H9 (cell line): ENCODE measurements around the gene LUZP2. TPM values are rescaled to one million over a fixed set of nuclear protein-coding genes. Genes with fewer than 3 reads are reported as not detected.

Experiments used
- DNase-seq: peaks from one replicate; pipeline ENCODE4 v3.0.0-alpha.2; 2017
- H2AFZ ChIP-seq: one replicate; pipeline ENCODE4 v1.6.1; 2013; ENCODE audit warnings: mild to moderate bottlenecking, low read length, control low read depth, moderate library complexity
- H2AK5ac ChIP-seq: 2 replicates; pipeline ENCODE4 v1.6.1; 2013; ENCODE audit warnings: low read length, control low read depth, mixed read lengths; ENCODE audit not compliant: insufficient read length
- H2BK120ac ChIP-seq: one replicate; pipeline ENCODE4 v1.6.1; 2013; ENCODE audit warnings: low read depth, mild to moderate bottlenecking, low read length, control low read depth, inconsistent platforms; ENCODE audit not compliant: poor library complexity, severe bottlenecking
- H2BK12ac ChIP-seq: 2 replicates; pipeline ENCODE4 v1.6.1; 2013; ENCODE audit warnings: low read length, control low read depth, mixed read lengths, low read depth; ENCODE audit not compliant: insufficient read length
- H2BK15ac ChIP-seq: 2 replicates; pipeline ENCODE4 v1.6.1; 2013; ENCODE audit warnings: low read depth, low read length, control low read depth
- H2BK20ac ChIP-seq: one replicate; pipeline ENCODE4 v1.6.1; 2013; ENCODE audit warnings: low read depth, mild to moderate bottlenecking, low read length, control low read depth, inconsistent platforms; ENCODE audit not compliant: poor library complexity, severe bottlenecking
- H2BK5ac ChIP-seq: 2 replicates; pipeline ENCODE4 v1.6.1; 2013; ENCODE audit warnings: low read length, control low read depth, mixed read lengths; ENCODE audit not compliant: insufficient read length
- H3K14ac ChIP-seq: 2 replicates; pipeline ENCODE4 v1.6.1; 2013; ENCODE audit warnings: low read length, control low read depth; ENCODE audit not compliant: insufficient read depth
- H3K18ac ChIP-seq: 2 replicates; pipeline ENCODE4 v1.6.1; 2013; ENCODE audit warnings: low read depth, mild to moderate bottlenecking, mixed read lengths, low read length, control low read depth; ENCODE audit not compliant: insufficient read length
- H3K23ac ChIP-seq: 2 replicates; pipeline ENCODE4 v1.6.1; 2013; ENCODE audit warnings: low read length, control low read depth, mixed read lengths, low read depth; ENCODE audit not compliant: insufficient read length
- H3K23me2 ChIP-seq: 2 replicates; pipeline ENCODE4 v1.6.1; 2013; ENCODE audit warnings: low read depth, mild to moderate bottlenecking, mixed read lengths, low read length, control low read depth; ENCODE audit not compliant: insufficient read length, poor library complexity, severe bottlenecking
- H3K27ac ChIP-seq: 2 replicates; pipeline ENCODE4 v1.5.1; 2013; ENCODE audit warnings: low read length, control low read depth, mixed read lengths, low read depth; ENCODE audit not compliant: insufficient read length
- H3K27me3 ChIP-seq: 2 replicates; pipeline ENCODE4 v1.6.1; 2013; ENCODE audit warnings: low read length, control low read depth, inconsistent platforms; ENCODE audit not compliant: insufficient read depth
- H3K4ac ChIP-seq: 2 replicates; pipeline ENCODE4 v1.6.1; 2013; ENCODE audit warnings: low read depth, mild to moderate bottlenecking, control low read depth, inconsistent platforms, low read length, moderate library complexity
- H3K4me1 ChIP-seq: 2 replicates; pipeline ENCODE4 v1.6.1; 2013; ENCODE audit warnings: low read length, control low read depth, inconsistent platforms; ENCODE audit not compliant: insufficient read depth
- H3K4me2 ChIP-seq: 2 replicates; pipeline ENCODE4 v1.6.1; 2013; ENCODE audit warnings: low read length, control low read depth, mixed read lengths; ENCODE audit not compliant: insufficient read length, insufficient read depth
- H3K56ac ChIP-seq: 2 replicates; pipeline ENCODE4 v1.6.1; 2013; ENCODE audit warnings: low read depth, mild to moderate bottlenecking, mixed read lengths, low read length, control low read depth; ENCODE audit not compliant: insufficient read length
- H3K79me1 ChIP-seq: 2 replicates; pipeline ENCODE4 v1.6.1; 2013; ENCODE audit warnings: low read depth, mild to moderate bottlenecking, moderate library complexity, low read length, control low read depth, inconsistent platforms; ENCODE audit not compliant: insufficient read depth, poor library complexity, severe bottlenecking
- H3K79me2 ChIP-seq: 2 replicates; pipeline ENCODE4 v1.6.1; 2013; ENCODE audit warnings: low read length, control low read depth, inconsistent platforms; ENCODE audit not compliant: insufficient read depth
- H3K9ac ChIP-seq: 2 replicates; pipeline ENCODE4 v1.6.1; 2013; ENCODE audit warnings: low read length, control low read depth, mixed read lengths; ENCODE audit not compliant: insufficient read length; ENCODE audit errors: extremely low read depth
- H3K9me3 ChIP-seq: one replicate; pipeline ENCODE4 v1.6.1; 2013; ENCODE audit warnings: low read depth, low read length, inconsistent platforms; ENCODE audit not compliant: control insufficient read depth
- H3T11ph ChIP-seq: one replicate; pipeline ENCODE4 v1.6.1; 2013; ENCODE audit warnings: mild to moderate bottlenecking, low read length, control low read depth, inconsistent platforms
- H4K20me1 ChIP-seq: one replicate; pipeline ENCODE4 v1.6.1; 2013; ENCODE audit not compliant: control insufficient read depth, insufficient read length, insufficient read depth
- H4K5ac ChIP-seq: 2 replicates; pipeline ENCODE4 v1.6.1; 2013; ENCODE audit warnings: low read depth, mild to moderate bottlenecking, mixed read lengths, low read length, control low read depth; ENCODE audit not compliant: insufficient read length
- H4K8ac ChIP-seq: replicated peaks from 2 replicates; pipeline ENCODE4 v1.6.1; 2013; ENCODE audit warnings: low read length, control low read depth, mixed read lengths, low read depth; ENCODE audit not compliant: insufficient read length
- H4K91ac ChIP-seq: 2 replicates; pipeline ENCODE4 v1.6.1; 2013; ENCODE audit warnings: low read depth, mild to moderate bottlenecking, moderate library complexity, mixed read lengths, low read length, control low read depth; ENCODE audit not compliant: insufficient read length
- H3K27ac Mint-ChIP-seq, 3 experiments: 2 replicates in 2 of 3; 3 replicates in 1 of 3; pipeline ENCODE4 v1.8.0; 2020 to 2021; ENCODE audit warnings: mixed read lengths in 3 of 3, mild to moderate bottlenecking in 1 of 3, moderate library complexity in 1 of 3
- H3K27me3 Mint-ChIP-seq: 2 replicates; pipeline ENCODE4 v1.8.0; 2021; ENCODE audit warnings: low read depth, mild to moderate bottlenecking, moderate library complexity, mixed read lengths
- H3K36me3 Mint-ChIP-seq, 3 experiments: 2 replicates in 2 of 3; 3 replicates in 1 of 3; pipeline ENCODE4 v1.8.0; 2020 to 2021; ENCODE audit warnings: low read depth in 3 of 3, mixed read lengths in 3 of 3; ENCODE audit not compliant: insufficient read depth in 1 of 3
- H3K4me1 Mint-ChIP-seq, 2 experiments: 2 replicates each; pipeline ENCODE4 v1.8.0; 2020; ENCODE audit warnings: mixed read lengths in 2 of 2
- H3K4me3 Mint-ChIP-seq, 2 experiments: 2 replicates in 1 of 2; 3 replicates in 1 of 2; pipeline ENCODE4 v1.8.0; 2020 to 2021; ENCODE audit warnings: mild to moderate bottlenecking in 2 of 2, mixed read lengths in 2 of 2, moderate library complexity in 1 of 2
- H3K9me3 Mint-ChIP-seq, 2 experiments: 2 replicates in 1 of 2; 3 replicates in 1 of 2; pipeline ENCODE4 v1.8.0; 2020; ENCODE audit warnings: mild to moderate bottlenecking in 2 of 2, mixed read lengths in 2 of 2, moderate library complexity in 1 of 2
- WGBS: extraction: QIAGEN DNeasy Blood & Tissue Kit; methylation state at CpG from one replicate; pipeline ENCODE4 v1.1.7; 2013; ENCODE audit warnings: missing lambda C conversion rate, low lambda C conversion rate, mixed read lengths; ENCODE audit not compliant: insufficient read length; ENCODE audit errors: extremely low coverage; 5-methylcytosine and 5-hydroxymethylcytosine counted together
- total RNA-seq: library from RNA; stranded (reverse); gene quantifications from 2 replicates; pipeline ENCODE4 v1.2.1, GENCODE V29; 2021
- TF ChIP-seq, protein P1 (sequence below): fragments of 200-600 bp; sonication (generic); conservative IDR thresholded peaks from 3 replicates; pipeline ENCODE4 v1.8.0; 2021; ENCODE audit warnings: antibody characterized with exemption, mild to moderate bottlenecking

LUZP2 gene
- total RNA-seq, 1 experiment from 2014 or later: 25.4 TPM

DNA sequence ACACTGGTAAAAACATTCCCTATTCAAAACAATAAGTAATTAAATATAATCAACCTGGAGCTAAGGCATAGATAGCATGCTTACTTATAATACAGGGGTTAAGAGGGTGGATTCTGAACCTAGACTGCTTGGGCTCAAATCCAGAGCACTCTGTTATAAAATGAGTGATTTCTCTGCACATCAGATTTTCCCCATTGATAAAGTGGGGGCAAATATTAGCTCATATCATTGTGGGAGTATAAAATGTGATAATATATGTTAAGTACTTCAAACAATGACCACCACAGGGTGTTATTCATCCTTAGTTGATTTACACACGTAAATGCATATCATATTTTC is 139.4 kb downstream of the LUZP2 start:
- no peak for DNase-seq
- H3K79me2 ChIP-seq: no peaks in the 10 kb centered on the region
- no CpG with 5 or more reads among the region's 1 CpG for WGBS
- no peak overlapping the region for H3T11ph ChIP-seq
- H3K18ac ChIP-seq: no peak overlapping the region
- no peak overlapping the region for H2BK12ac ChIP-seq
- H2AFZ ChIP-seq: no peak overlapping the region
- H2BK120ac ChIP-seq: no peak overlapping the region
- H3K4me2 ChIP-seq: no peak overlapping the region
- no peaks in the 10 kb centered on the region for H3K27me3 Mint-ChIP-seq
- no peak overlapping the region for H2BK5ac ChIP-seq
- TF ChIP-seq, protein P1, sequence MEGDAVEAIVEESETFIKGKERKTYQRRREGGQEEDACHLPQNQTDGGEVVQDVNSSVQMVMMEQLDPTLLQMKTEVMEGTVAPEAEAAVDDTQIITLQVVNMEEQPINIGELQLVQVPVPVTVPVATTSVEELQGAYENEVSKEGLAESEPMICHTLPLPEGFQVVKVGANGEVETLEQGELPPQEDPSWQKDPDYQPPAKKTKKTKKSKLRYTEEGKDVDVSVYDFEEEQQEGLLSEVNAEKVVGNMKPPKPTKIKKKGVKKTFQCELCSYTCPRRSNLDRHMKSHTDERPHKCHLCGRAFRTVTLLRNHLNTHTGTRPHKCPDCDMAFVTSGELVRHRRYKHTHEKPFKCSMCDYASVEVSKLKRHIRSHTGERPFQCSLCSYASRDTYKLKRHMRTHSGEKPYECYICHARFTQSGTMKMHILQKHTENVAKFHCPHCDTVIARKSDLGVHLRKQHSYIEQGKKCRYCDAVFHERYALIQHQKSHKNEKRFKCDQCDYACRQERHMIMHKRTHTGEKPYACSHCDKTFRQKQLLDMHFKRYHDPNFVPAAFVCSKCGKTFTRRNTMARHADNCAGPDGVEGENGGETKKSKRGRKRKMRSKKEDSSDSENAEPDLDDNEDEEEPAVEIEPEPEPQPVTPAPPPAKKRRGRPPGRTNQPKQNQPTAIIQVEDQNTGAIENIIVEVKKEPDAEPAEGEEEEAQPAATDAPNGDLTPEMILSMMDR: no peak
- H2AK5ac ChIP-seq: no peak overlapping the region
- no peak overlapping the region for H3K4ac ChIP-seq
- H3K4me1 ChIP-seq: no peaks in the 10 kb centered on the region; the same call in 1 of the 2 replicates
- no peak overlapping the region for H4K5ac ChIP-seq
- no peaks in the 10 kb centered on the region for H3K79me1 ChIP-seq
- H3K56ac ChIP-seq: no peak overlapping the region
- no peak overlapping the region for H2BK20ac ChIP-seq
- H2BK15ac ChIP-seq: no peak overlapping the region
- no peak overlapping the region for H3K9ac ChIP-seq
- H4K91ac ChIP-seq: no peak overlapping the region
- no peak overlapping the region for H3K14ac ChIP-seq
- no peaks in the 10 kb centered on the region for H3K23me2 ChIP-seq
- H3K4me1 Mint-ChIP-seq: peaks cover 11 to 24% of the 10 kb centered on the region in 2 experiments
- no peaks in the 10 kb centered on the region for H4K20me1 ChIP-seq
- no peak overlapping the region for H3K4me3 Mint-ChIP-seq
- no peak overlapping the region for H3K23ac ChIP-seq
- no peaks in the 10 kb centered on the region for H3K9me3 ChIP-seq
- H3K27ac Mint-ChIP-seq: no peak overlapping the region
- H3K36me3 Mint-ChIP-seq: peaks cover 0 to 8% (median 6%) of the 10 kb centered on the region in 3 experiments; a peak in 5 of 7 replicates
- H3K27me3 ChIP-seq: no peaks in the 10 kb centered on the region
- no peaks in the 10 kb centered on the region for H3K9me3 Mint-ChIP-seq
- H3K27ac ChIP-seq: no peak overlapping the region
- H4K8ac ChIP-seq: no peak overlapping the region
